ENCODE measurements around the gene TINAGL1.

The TINAGL1 gene

GRCh38 chr1:31588751-31589515, 12.6 kb downstream of the TINAGL1 start:
- DNase-seq (ENCODE audit: low read depth in 1 of 2, low spot score in 1 of 2) = no peak
- no peak for TF ChIP-seq JUND (IDR thresholded peaks at IDR 0.05; ENCODE audit: low read depth)
- in situ Hi-C loops (cut with HindIII; ENCODE audit: low pct_unique_long_range_greater_than_20kb, low sequenced_read_pairs) = no loop called here

DNA sequence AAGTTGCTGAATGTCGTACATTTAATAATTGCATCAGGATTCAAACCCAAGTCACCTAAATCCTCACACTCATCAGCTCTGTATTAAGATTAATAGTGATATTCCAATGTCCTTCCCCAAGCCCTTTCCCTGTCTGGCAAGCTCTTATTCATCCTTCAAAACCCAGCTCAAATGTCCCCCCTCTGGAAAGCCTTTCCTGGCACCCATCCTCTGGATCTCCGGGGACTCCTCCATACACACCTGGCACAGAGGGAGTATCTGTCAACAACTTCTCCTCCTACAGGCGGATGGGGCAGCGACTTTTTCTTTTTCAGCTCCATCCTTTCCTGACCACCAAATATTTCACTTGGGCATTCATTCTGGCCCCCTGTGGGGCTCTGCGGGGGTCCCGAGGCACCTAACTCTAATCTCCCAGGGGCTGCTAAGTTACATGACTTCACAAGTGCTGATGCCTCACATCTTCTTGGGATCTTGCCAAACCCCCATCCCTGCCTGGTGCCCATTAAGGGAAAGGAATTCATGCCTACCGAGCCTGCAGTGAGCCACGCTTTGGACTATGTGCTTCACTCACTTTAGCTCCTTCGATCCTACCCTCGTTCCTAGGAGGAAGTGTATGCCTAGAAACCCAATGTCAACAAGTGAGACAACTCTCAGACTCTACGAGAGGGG, 15.2 kb downstream of the TINAGL1 start:
- TF ChIP-seq JUND (IDR thresholded peaks at IDR 0.05; ENCODE audit: low read depth) = no peak
- in situ Hi-C loops (cut with HindIII; ENCODE audit: low pct_unique_long_range_greater_than_20kb, low sequenced_read_pairs) = no loop called here
- no peak for DNase-seq (ENCODE audit: low read depth in 1 of 2, low spot score in 1 of 2)

DNA sequence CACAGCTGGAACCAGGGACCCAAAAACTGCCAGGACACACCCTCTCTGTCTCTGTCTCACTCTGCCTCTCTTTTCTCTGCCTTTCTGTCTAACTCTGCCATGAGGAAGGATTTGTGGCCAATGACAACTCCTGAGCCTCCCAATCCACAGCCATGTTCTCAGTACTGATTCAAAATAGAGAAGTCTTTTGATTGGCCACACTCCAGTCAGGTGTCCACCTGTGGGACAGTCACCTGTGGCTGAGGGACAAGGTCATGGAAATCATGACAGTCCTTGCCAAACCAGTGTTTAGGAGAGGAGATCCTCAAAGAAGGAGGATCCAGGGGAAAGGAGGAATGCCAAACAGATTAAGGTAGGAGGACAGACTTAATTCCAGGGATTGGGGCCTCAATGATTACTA, 15.8 kb downstream of the TINAGL1 start:
- in situ Hi-C loops (cut with HindIII; ENCODE audit: low pct_unique_long_range_greater_than_20kb, low sequenced_read_pairs) = no loop called here
- no peak for TF ChIP-seq JUND (IDR thresholded peaks at IDR 0.05; ENCODE audit: low read depth)
- DNase-seq (ENCODE audit: low read depth in 1 of 2, low spot score in 1 of 2) = peak in 1 of 2 experiments; percentile 29

DNA sequence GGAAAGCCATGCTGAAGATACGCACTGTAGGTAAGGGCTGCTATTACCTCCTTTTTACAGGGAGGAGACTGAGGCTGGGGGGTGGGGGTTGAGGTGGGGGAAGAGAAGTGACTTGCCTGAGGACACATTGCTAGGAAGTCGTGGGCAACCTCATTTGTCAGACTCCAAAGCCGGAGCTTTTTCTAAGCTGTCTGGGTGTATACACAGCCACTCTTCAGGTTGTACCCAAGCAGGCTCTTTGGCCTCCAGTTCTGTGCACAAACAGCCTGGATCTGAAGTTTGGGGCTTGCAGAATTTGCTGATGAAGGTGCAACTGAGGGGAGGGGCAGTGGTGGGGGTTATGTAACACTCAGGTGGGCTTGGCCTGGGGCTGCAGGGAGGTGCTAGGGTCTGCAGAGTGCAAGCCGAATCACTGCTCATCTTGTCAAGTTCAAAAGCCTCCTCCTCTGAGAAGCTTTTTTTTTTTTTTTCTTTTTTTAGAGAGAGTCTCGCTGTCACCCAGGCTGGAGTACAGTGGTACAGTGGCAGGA, 16.9 kb downstream of the TINAGL1 start:
- in situ Hi-C loops (cut with HindIII; ENCODE audit: low pct_unique_long_range_greater_than_20kb, low sequenced_read_pairs) = no loop called here

DNA sequence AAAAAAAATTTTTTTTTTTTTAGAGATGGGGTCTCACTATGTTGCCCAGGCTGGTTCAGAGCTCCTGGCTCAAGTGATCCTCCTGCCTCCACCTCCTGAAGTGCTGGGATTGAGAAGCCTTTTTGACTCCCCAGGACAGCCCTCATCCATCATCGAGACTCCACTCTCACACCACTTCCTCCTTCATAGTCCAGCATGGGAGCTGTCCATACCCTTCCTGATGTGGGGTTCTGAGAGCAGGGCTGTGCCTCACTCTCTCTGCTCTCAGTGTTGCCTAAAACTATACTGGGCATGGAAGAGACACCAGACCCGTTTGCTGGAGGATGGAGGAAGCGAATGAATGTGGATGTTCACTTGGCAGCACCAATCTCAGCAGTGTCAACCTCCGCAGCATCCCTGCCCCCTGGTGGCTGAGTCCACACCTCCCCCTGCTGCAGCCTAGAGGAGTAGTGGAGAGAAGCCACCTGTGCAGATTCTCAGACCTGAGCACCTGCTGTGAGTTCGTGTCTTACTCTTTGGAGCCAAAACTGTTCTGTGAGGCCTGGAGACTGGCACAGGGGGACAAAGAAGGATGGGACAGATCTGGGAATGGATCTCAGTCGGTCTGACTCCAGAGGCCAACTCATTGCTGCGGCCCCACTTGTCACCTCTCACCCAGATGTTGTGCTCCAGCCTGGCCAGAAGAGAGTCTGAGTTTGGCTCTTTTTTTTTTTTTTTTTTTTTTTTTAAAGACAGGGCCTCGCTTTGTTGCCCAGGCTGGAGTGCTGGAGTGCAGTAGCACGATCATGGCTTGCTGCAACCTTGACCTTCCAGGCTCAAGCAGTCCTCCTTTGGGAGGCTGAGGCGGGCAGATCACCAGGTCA, 17.7 kb downstream of the TINAGL1 start:
- peak; percentile 70 to 80 for DNase-seq (ENCODE audit: low read depth in 1 of 2, low spot score in 1 of 2)
- in situ Hi-C loops (cut with HindIII; ENCODE audit: low pct_unique_long_range_greater_than_20kb, low sequenced_read_pairs) = no loop called here
- TF ChIP-seq JUND (IDR thresholded peaks at IDR 0.05; ENCODE audit: low read depth) = no peak

More for the DNA sequence above, 16.9 kb downstream of the TINAGL1 start:
- no peak for DNase-seq (ENCODE audit: low read depth in 1 of 2, low spot score in 1 of 2)
- TF ChIP-seq JUND (IDR thresholded peaks at IDR 0.05; ENCODE audit: low read depth) = no peak

DNA sequence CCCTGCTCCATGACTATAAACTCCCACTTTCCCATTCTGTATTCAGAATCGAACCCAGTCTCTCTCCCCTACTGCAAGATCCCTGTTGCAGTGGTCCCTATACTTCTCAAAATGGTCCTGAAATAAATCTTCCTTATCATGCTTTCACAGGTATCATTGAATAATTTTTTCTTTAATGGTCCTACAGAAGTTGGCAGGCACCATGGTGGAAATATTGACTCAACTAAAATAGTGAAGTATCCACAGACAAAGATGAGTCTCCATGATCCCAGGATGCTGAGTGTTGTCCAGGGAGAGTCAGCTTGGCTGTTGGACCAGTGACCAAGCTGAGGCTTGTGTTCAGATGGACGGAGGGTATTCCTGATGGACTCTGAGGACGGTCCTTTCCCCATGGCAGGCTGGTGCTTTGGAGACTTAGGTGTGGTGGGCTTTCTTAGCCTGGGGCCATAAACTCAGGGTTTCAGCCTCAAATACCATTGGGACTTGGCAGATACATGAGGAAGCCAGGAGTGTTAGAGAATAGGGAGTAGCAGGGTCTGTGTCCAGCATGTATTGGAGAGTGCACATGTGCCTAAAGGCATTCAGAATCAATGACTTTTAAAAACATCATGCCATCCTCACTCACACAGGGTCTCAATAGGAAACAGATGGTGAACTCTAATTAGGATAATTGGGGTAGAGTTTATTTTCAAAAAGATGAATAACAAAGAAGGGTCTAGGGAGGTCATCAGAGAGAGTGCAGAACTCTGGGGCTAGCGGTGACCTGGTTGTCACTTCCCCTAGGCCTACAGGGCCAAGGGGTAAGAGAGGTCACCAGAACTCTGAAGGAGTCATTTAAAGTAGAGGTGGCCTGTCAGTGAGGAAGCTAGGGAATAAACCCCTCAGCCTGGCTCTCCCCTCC, 19.8 kb downstream of the TINAGL1 start:
- DNase-seq (ENCODE audit: low read depth in 1 of 2, low spot score in 1 of 2) = no peak
- TF ChIP-seq JUND (IDR thresholded peaks at IDR 0.05; ENCODE audit: low read depth) = no peak
- in situ Hi-C loops (cut with HindIII; ENCODE audit: low pct_unique_long_range_greater_than_20kb, low sequenced_read_pairs) = no loop called here

GRCh38 chr1:31596737-31597097, 20.4 kb downstream of the TINAGL1 start:
- no peak for DNase-seq (ENCODE audit: low read depth in 1 of 2, low spot score in 1 of 2)
- in situ Hi-C loops (cut with HindIII; ENCODE audit: low pct_unique_long_range_greater_than_20kb, low sequenced_read_pairs) = no loop called here
- no peak for TF ChIP-seq JUND (IDR thresholded peaks at IDR 0.05; ENCODE audit: low read depth)

- no peak for DNase-seq (ENCODE audit: low read depth in 1 of 2, low spot score in 1 of 2)
- in situ Hi-C loops (cut with HindIII; ENCODE audit: low pct_unique_long_range_greater_than_20kb, low sequenced_read_pairs) = no loop called here
Measured at GRCh38 chr1:31598980-31599379, 22.7 kb downstream of the TINAGL1 start.

GRCh38 chr1:31600641-31601040, 24.3 kb downstream of the TINAGL1 start:
- in situ Hi-C loops (cut with HindIII; ENCODE audit: low pct_unique_long_range_greater_than_20kb, low sequenced_read_pairs) = no loop called here
- no peak for TF ChIP-seq JUND (IDR thresholded peaks at IDR 0.05; ENCODE audit: low read depth)
- no peak for DNase-seq (ENCODE audit: low read depth in 1 of 2, low spot score in 1 of 2)

More at GRCh38 chr1:31598980-31599379, 22.7 kb downstream of the TINAGL1 start:
- TF ChIP-seq JUND (IDR thresholded peaks at IDR 0.05; ENCODE audit: low read depth) = no peak

DNA sequence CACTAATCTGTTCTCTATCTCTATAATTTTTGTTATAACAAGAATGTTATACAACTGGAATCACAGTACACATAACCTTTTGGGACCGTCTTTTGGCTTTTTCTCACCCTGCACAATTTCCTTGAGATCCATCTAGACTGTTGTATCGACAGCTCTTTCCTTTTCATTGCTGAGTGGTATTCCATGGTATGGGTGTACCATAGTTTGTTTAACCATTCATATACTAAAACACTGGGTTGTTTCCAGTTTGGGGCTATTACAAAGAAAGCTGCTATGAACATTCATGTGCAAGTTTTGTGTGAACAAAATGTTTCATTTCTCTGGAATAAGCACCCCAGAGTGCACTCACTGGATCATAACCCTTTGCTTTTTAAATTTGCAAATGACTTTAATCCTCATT, 25.8 kb downstream of the TINAGL1 start:
- no peak for DNase-seq (ENCODE audit: low read depth in 1 of 2, low spot score in 1 of 2)
- TF ChIP-seq JUND (IDR thresholded peaks at IDR 0.05; ENCODE audit: low read depth) = no peak
- in situ Hi-C loops (cut with HindIII; ENCODE audit: low pct_unique_long_range_greater_than_20kb, low sequenced_read_pairs) = no loop called here

GRCh38 chr1:31605908-31606427, 29.7 kb downstream of the TINAGL1 start:
- in situ Hi-C loops (cut with HindIII; ENCODE audit: low pct_unique_long_range_greater_than_20kb, low sequenced_read_pairs) = no loop called here
- no peak for DNase-seq (ENCODE audit: low read depth in 1 of 2, low spot score in 1 of 2)

More at GRCh38 chr1:31605908-31606427, 29.7 kb downstream of the TINAGL1 start:
- no peak for TF ChIP-seq JUND (IDR thresholded peaks at IDR 0.05; ENCODE audit: low read depth)

All from T47D (cell line).